GM19328 (cell line): Measurements from ENCODE around the gene RNF213.
"Not testable (repeated sequence)": the region's sequence is repeated elsewhere in the genome, so short reads cannot be mapped to it uniquely, and the experiment has no call there.

ENCODE experiments used
- ATAC-seq: cut with Tn5 transposase; IDR thresholded peaks from one replicate; pipeline ENCODE4 v1.9.1; 2021; ENCODE audit warnings: mild to moderate bottlenecking, moderate library complexity; ENCODE audit not compliant: unreplicated experiment

The RNF213 gene

DNA sequence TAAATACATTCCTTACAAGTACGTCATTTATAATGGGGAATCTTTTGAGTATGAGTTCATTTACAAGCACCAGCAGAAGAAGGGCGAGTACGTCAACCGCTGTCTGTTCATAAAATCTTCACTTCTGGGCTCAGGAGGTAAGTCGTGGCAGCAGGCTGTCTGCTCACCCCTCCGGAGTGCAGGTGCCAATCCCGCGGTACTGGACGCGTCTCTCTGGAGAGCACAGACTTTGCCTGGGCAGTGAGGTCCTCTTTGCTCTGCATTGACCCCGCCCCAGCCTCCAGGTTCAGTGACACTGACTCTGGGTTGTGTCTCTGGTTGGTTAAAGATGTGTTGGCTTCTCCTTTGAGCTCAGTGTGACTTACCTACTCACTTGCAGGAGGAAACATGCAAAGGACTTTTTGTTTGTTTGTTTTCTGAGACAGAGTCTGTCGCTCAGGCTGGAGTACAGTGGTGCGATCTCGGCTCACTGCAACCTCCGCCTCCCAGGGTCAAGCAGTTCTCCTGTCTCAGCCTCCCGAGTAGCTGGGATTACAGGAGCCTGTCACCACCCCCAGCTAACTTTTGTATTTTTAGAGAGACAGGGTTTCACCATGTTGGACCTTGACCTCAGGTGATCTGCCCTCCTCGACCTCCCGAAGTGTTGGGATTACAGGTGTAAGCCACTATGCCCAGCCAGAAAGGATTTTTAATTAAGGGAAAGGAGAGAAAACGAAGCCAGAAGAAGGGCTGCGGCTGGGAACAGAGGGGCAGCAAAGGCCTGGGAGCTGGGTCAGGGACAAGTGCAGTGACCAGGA, 31.2 kb downstream of the RNF213 start:
- ATAC-seq: no peak

DNA sequence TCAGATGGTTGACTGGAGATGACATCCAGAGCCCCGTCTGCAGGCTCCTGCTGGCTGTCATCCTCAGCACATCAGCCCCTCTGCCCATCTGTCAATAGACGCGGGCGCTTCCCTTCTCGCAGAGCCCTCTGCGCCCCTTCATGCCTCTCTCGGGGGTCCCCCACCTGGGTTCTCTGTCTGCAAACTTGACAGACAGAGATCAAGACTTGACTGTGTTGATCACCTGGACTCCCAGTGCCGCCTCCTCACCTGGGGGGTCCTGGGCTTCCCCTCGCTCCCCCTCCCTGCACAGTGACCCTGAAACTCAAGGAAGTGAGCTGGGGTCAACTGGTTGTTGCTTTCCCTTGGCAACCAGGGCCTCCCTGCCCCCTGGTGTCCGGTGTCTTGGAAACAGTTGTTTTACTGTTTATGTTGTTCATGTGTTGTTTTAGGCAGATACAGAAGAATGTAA, 31.9 kb downstream of the RNF213 start:
- ATAC-seq: no peak

DNA sequence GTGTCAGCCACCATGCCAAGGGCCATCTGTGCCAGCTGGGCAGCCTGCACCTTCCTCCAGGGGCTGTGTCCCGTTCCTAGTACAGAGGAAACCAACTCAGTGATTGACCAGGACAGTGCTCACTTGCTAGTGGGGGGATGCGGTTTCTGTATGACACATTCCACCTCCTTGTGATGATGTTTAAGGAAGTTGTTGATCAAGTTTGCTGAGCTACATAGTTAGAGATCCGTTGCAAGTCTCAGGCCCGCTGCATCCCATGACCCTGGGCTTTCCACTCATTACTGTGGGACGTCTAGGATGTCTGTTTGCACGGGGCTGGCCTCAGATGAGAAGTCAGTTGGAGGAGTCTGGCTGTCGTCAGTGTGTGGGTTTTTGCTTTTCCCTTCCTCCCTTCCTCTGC, 33.6 kb downstream of the RNF213 start:
- no peak for ATAC-seq

DNA sequence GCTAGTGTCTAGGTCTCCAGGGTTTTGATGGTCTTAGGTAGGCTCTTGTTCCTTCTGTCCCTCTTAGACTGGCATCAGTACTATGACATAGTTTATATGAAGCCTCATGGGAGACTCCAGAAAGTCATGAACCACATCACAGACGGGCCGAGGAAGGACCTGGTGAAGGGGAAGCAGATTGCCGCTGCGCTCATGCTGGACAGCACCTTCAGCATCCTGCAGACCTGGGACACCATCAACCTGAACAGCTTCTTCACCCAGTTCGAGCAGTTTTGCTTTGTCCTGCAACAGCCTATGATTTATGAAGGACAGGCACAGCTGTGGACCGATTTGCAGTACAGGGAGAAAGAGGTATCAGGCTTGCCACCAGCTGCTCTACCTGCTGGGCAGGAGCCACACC, 34.0 kb downstream of the RNF213 start:
- ATAC-seq: no peak

DNA sequence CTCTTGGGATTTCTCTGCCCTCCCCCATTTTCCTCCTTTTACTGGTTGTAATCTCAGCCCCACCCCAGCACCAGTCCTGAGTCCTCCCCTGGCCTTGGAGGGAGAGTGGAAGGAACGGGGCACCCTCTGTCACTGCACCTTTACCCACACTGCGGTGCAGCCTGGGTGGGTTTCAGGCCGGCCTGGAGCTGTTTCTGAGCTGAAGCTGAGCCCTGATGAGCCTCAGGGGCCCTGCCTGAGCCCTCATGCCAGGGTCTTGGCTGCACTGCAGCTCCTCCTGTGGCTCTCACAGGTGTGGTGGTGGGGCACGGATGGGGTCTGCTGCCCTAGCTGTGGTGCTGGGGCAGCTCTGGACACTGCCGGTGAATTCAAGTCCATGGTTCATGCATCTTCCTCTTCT, 34.5 kb downstream of the RNF213 start:
- no peak for ATAC-seq

DNA sequence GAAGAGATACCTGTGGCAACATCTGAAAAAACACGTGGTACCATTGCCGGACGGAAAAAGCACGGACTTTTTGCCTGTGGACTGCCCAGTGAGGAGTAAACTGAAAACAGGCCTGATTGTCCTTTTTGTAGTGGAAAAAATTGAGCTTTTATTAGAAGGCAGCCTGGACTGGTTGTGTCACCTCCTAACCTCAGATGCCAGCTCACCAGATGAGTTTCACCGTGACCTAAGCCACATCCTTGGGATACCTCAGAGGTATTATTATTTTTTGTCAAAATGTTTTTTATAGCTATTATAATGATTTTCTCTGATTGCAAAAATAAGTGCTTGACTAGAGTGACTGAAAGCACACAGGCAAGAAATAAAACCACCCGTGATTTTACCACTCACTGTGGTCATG, 34.9 kb downstream of the RNF213 start:
- ATAC-seq: no peak

DNA sequence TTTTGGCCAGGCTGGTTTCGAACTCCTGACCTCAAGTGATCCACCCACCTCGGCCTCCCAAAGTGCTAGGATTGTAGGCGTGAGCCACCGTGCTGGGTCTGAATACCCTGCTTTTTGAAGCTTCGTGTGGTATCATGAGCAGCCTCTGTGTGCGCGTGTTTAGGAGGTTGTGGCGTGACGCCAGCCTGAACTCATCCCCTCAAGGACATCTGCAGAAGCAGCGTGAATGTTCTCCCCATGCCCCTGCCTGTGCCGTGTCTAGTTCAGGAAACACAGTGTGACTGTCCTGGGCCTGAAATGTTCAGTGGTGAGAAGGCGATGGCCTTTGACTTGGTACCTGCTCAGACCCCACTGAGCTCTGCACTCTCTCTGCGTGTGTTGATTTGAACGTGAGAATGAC, 35.6 kb downstream of the RNF213 start:
- ATAC-seq: no peak

DNA sequence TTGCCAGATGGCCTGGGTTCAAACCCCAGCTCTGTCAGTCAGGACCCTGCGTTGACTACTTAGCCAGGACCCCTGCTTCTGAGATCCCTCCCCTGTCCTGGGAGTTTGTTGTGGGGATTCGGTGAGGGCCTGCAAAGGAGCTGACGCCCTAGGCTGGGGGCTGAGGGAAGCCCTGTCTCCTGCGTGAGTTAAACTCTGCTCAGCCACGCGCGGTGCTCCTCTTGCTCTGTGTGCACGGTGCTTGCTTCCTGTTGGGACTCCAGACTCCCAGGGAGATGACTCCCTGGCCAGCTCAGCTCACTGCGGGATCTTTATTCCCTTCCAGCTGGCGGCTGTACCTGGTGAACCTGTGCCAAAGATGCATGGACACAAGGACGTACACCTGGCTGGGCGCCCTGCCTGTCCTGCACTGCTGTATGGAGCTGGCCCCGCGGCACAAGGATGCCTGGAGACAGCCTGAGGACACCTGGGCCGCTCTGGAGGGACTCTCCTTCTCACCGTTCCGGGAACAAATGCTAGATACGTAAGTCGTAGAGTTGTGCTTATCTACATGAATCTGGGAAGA, 37.4 kb downstream of the RNF213 start:
- no peak for ATAC-seq

DNA sequence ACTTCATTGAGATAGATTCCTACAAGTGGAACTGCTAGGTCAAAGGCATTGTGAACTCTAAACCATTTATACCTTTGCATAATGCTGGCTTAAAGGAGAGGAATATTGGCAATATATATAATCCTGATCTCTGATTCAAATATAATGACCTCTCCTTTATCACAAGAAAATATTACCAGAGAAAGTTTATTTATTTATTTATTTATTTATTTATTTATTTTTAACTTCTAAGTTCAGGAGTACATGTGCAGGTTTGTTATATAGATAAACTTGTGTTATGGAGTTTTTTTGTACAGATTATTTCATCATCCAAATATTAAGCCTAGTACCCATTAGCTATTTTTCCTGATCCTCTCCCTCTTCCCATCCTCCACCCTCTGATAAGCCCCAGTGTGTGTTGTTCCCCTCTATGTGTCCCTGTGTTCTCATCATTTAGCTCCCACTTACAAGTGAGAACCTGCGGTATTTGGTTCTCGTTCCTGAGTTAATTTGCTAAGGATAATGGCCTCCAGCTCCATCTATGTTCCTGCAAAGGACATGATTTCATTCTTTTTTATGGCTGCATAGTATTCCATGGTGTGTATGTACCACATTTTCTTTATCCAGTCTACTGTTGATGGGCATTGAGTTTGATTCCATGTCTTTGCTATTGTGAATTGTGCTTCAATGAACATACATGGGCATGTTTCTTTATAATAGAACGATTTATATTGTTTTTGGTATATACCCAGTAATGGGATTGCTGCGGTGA, 38.9 kb downstream of the RNF213 start:
- ATAC-seq: not testable (repeated sequence)

DNA sequence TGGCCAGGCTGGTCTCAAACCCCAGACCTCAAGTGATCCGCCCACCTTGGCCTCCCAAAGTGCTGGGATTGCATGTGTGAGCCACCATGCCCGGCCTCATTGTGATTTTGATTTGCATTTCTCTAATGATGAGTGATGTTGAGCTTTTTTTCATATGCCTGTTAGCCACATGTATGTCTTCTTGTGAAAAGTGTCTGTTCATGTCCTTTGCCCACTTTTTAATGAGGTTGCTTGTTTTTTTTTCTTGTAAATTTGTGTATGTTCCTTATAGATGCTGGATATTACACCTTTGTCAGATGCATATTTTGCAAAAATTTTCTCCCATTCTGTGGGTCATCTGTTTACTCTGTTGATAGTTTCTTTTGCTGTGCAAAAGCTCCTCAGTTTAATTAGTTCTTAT, 40.1 kb downstream of the RNF213 start:
- ATAC-seq: not testable (repeated sequence)

DNA sequence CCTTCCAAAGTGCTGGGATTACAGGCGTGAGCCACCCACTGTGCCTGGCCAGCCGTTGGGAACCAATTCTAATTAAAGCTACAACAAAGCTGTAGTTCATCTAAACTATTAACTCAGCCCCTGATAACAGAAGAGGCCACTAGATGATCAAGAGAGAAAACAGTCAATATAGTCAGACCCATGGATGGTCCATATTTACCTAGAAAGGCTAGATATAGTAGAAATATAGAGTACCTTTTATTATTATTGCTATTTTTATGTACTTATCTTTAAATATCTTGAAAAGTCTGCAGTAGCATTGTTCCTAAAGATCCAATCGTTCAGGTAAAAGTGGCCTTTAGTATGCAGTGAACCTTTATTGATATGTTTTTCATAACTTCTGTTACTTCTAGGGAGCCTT, 43.2 kb downstream of the RNF213 start:
- no peak for ATAC-seq

DNA sequence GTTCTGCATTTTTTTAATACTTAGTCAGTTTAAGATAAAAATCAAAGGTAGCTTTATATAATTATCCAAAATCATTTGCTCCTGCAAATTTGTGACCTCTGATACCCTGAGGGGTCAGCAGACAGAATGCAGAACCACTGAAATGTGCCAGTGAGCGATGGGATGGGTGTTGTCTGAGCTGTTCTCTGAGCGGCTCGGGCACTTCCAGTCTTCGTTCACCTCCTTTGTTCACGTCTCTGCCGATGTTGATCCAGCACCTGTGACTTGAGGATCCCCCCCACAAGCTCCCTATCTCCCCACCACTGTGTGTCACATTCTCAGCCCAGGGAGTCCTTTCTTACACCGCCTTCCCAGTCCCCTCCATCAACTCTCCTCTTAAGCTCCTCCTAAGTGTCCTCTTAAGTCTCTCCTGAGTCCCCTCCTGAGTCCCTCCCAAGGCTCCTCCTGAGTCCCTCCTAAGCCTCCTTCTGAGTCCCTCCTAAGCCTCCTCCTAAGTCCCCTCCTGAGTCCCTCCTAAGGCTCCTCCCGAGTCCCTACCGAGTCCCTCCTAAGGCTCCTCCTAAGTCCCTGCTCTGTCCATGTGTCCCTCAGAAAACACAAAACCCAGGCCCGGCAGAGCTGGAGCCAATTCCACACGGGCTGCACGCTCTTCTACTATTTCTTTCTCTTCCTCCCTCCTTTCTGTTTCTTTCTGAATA, 47.5 kb downstream of the RNF213 start:
- no peak for ATAC-seq

DNA sequence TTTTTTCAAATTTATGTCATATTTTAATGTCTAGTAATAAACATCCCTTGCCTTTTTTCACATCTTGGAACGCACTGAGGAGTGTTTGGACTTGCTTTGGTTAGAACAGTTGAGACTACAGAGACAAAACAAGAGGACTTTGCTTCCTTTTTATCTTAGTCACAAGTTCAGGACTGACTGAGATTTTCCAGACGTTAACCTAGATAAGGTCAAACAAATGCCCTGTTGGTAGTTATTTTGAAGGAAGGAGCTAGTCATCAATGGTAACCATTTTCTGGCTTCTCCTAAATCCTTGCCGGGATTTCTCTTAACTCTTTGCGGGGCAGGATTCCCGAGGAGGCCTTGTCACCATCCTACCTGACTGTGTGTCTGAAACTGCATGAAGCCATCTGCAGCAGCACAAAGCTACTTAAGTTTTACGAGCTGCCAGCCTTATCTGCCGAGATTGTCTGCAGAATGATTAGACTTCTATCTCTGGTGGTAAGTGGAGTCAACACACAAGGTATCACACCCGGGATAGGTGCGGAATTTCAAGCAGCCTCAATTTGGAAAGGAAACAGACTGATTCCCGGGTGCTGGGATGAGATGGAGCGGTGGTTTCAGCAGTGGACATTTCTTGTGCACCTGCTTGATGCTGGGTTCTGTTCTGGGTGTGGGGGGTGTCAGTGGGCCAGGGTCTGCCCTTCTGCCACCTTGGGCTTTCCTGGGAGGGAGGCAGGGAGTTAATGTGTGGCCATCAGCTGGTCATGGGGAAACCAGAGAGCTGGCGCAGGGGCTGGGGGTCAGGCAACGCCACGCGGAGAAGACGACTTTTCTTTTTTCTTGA, 48.3 kb downstream of the RNF213 start:
- ATAC-seq: no peak

DNA sequence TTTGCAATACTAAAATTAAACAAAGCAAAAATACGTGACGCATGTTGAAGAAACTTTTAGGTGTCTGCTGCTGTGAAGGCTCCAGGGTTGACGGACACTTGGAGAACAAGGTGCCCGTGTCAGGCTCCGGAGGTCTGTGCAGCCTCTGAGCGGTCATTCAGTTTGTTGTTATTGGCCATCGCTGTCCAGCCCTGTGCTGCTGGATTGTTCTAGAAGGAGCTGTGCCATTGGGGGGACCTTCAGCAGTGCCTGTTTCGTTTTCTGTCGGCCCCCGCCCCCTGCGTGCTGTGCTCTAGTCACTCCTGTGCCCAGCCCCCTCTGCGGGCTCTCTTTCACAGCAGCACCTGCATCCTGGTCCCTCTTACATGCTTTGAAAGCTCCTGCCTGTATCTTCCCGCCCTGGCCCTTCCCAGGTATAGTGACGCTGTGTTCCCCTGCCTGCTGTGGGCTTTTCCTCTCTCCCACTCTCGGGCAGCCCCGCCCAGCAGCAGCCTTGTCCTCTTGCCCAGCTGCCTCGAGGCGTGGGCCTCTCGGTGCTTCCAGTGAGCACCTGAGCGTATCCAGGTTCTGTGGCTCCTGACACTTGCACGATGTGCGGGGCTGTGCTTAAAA, 50.7 kb downstream of the RNF213 start:
- no peak for ATAC-seq

DNA sequence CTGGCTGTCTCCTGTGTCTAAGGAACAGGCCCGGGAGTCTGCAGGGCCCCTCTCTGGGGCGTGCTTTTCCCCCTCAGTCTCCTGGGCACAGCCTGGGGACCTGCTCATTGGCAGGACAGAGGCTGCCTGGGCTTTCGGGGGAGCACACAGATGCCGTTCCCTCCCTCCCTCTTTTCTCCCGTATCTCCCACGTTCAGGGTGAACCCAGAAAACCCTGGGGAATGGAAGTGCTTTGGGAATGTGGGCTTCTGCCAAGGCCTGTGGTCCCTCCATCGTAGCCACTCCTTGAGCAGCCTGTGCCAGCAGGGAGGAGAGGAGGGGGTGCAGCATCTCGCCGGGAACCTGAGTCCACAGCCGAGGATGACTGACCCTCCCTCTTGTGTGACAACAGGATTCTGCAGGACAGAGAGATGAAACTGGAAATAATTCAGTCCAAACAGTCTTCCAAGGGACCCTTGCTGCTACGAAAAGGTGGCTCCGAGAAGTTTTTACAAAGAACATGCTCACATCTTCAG, 52.0 kb downstream of the RNF213 start:
- ATAC-seq: no peak

DNA sequence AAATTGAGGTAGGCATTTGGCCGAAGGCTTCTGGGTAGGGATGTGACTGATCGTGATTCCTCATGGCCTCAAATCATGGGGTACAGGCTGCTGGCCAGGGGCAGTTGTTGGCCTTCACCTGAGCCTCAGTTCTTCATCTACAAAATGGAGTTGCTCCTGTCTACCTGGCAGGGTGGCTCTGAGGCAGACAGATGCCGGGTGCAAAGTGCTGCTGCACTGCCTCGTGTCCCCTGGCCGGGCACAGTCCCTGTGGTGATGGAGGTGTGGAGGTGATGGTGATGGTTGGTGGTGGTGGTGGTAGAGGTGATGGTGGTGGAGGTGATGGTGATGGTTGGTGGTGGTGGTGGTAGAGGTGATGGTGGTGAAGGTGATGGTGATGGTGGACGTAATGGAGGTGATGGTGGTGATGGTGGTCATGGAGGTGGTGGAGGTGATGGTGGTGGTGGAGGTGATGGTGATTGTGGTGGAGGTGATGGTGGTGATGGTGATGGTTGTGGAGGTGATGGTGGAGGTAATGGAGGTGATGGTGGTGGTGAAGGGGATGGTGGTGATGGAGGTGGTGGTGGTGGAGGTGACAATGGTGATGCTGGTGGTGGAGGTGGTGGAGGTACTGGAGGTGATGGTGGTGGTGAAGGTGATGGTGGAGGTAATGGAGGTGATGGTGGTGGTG, 52.6 kb downstream of the RNF213 start:
- no peak for ATAC-seq

DNA sequence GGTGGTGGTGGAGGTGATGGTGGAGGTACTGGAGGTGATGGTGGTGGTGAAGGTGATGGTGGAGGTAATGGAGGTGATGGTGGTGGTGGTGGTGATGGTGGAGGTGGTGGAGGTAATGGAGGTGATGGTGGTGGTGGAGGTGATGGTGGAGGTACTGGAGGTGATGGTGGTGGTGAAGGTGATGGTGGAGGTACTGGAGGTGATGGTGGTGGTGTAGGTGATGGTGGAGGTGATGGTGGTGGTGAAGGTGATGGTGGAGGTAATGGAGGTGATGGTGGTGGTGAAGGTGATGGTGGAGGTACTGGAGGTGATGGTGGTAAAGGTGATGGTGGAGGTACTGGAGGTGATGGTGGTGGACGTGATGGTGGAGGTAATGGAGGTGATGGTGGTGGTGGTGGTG, 53.3 kb downstream of the RNF213 start:
- ATAC-seq: not testable (repeated sequence)

DNA sequence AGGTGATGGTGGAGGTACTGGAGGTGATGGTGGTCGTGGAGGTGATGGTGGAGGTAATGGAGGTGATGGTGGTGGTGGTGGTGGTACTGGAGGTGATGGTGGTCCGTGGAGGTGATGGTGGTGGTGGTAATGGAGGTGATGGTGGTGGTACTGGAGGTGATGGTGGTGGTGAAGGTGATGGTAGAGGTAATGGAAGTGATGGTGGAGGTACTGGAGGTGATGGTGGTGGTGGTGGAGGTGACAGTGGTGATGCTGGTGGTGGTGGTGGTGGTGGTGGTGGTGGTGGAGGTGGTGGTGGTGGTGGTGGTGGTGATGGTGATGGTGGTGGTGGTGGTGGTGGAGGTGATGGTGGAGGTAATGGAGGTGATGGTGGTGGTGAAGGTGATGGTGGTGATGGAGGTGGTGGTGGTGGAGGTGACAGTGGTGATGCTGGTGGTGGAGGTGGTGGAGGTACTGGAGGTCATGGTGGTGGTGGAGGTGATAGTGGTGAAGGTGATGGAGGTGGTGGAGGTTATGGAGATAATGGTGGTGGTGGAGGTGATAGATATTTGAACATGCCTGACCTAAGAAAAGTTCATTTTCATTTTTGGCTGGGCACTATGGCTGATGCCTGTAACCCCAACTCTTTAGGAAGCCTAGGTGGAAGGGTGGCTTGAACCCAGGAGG, 55.0 kb downstream of the RNF213 start:
- ATAC-seq: no peak

DNA sequence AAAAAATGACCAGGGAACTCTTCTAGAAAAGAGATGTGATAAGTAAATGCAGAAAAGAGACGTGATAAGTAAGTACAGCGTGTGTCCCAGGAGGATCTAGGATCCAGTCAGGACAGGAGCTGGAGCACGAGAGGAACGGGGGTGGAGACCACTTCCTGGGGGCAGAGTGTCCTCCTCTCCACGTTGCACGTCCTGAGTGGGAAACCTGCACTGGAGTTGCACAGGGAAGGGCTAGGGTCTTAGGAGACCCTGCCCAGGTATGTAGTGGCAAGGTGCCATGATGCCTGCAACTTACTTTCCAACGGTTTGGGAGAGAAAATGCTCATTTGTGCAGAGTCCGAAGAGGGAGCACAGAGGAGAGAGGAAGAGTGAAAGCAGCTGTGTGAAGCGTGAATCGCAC, 55.8 kb downstream of the RNF213 start:
- ATAC-seq: no peak
